GM12874 (cell line): ENCODE data around the gene GNG12.

Source experiments
- CTCF ChIP-seq: IDR thresholded peaks from 2 replicates; pipeline ENCODE4 v1.5.1; 2011; ENCODE audit warnings: low read depth, mild to moderate bottlenecking, control low read depth, low read length, moderate library complexity; ENCODE audit not compliant: insufficient read depth

The GNG12 gene

DNA sequence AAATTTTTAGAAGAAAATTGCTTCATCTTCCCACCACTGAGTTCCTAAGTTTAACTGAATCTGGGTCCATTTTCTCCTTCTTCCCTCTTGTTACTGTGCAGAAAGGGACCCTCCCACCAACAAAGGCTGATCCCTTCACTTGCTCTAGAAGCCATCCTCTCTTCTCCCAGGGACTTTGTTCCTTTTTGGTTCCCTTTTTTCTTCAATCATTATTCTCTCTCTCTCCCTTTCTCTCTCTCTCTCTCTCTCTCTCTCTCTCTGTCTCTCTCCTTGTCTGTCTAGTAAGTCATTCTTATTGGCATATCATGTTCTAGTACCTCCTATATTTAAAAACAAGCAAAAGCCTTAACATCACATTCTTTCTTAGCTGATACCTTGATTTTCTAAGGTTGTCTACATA is 180.0 kb downstream of the GNG12 start:
- no peak for TF ChIP-seq CTCF

DNA sequence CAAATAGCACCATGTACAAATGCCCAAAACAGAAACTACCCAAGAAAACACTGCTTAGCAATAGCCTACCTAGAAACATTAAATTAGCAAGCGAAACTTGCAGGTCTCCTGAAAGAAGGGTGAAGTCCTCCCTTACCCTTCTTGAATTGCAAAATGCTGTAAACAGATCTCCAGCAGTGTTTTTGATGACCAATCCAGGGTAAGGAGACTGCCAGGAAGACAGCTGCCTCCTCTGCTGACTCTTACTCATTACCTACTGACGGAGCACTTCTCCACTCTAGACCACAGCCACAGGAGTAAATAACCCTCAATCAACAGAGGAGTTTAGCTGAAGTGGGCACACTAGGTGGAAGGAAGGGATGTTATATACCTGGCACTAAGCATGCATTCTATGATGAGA is 180.5 kb downstream of the GNG12 start:
- TF ChIP-seq CTCF: no peak
